Keratinocyte (primary cell): ENCODE data around the gene VAV2. TPM values are rescaled to one million over a fixed set of nuclear protein-coding genes. Genes with fewer than 3 reads are reported as not detected.

Source experiments
- DNase-seq: peaks from one replicate; pipeline ENCODE4 v3.0.0-alpha.2; 2011; ENCODE audit warnings: low read depth, missing footprints, low spot score
- FAIRE-seq: peaks from 2 replicates; lab custom pipeline; 2011; peaks lifted over from hg19 to GRCh38; lab: Jason Lieb, UNC
- H2AFZ ChIP-seq: 2 replicates; pipeline ENCODE4 v1.6.0; 2012; ENCODE audit warnings: low read length, control low read depth, inconsistent platforms; ENCODE audit not compliant: control insufficient read depth
- H3K27ac ChIP-seq: 2 replicates; pipeline ENCODE4 v1.5.1; 2011; ENCODE audit warnings: low read length; ENCODE audit not compliant: control insufficient read depth, insufficient read depth
- H3K27me3 ChIP-seq: 3 replicates; pipeline ENCODE4 v1.6.0; 2011; ENCODE audit warnings: low read length; ENCODE audit not compliant: control insufficient read depth, insufficient read depth; ENCODE audit errors: extremely low read depth
- H3K36me3 ChIP-seq, 2 experiments: 2 replicates in 1 of 2; 3 replicates in 1 of 2; pipeline ENCODE4 v1.5.1; 2011; ENCODE audit warnings: low read length in 2 of 2, mild to moderate bottlenecking in 1 of 2; ENCODE audit not compliant: control insufficient read depth in 2 of 2, insufficient read depth in 2 of 2; ENCODE audit errors: extremely low read depth in 1 of 2
- H3K4me1 ChIP-seq: 3 replicates; pipeline ENCODE4 v1.5.1; 2011; ENCODE audit warnings: low read length; ENCODE audit not compliant: control insufficient read depth, insufficient read depth; ENCODE audit errors: extremely low read depth
- H3K4me2 ChIP-seq: 3 replicates; pipeline ENCODE4 v1.6.0; 2011; ENCODE audit warnings: low read depth, low read length; ENCODE audit not compliant: control insufficient read depth, insufficient read depth; ENCODE audit errors: extremely low read depth
- H3K4me3 ChIP-seq, 3 experiments: fragments of 200-600 bp in 1 of 3; sonication (generic) in 1 of 3; 2 replicates in 2 of 3; 3 replicates in 1 of 3; pipeline ENCODE4 v1.5.1; 2011 to 2016; ENCODE audit warnings: low read length in 3 of 3, mild to moderate bottlenecking in 3 of 3, control low read depth in 2 of 3, inconsistent platforms in 1 of 3, low read depth in 1 of 3, mixed read lengths in 1 of 3, mixed run types in 1 of 3, moderate library complexity in 1 of 3; ENCODE audit not compliant: control insufficient read depth in 2 of 3, insufficient read depth in 2 of 3; ENCODE audit errors: extremely low read depth in 1 of 3
- H3K79me2 ChIP-seq: 2 replicates; pipeline ENCODE4 v1.6.0; 2012; ENCODE audit warnings: low read length; ENCODE audit not compliant: control insufficient read depth, insufficient read depth
- H3K9ac ChIP-seq: 3 replicates; pipeline ENCODE4 v1.6.0; 2011; ENCODE audit warnings: low read length; ENCODE audit not compliant: control insufficient read depth, insufficient read depth; ENCODE audit errors: extremely low read depth
- H3K9me1 ChIP-seq: 3 replicates; pipeline ENCODE4 v1.6.0; 2011; ENCODE audit warnings: low read length; ENCODE audit not compliant: control insufficient read depth, insufficient read depth; ENCODE audit errors: extremely low read depth
- H3K9me3 ChIP-seq: 2 replicates; pipeline ENCODE4 v1.5.1; 2012; ENCODE audit warnings: low read depth, low read length; ENCODE audit not compliant: control insufficient read depth
- H4K20me1 ChIP-seq: 3 replicates; pipeline ENCODE4 v1.6.0; 2011; ENCODE audit warnings: low read length; ENCODE audit not compliant: control insufficient read depth, insufficient read depth; ENCODE audit errors: extremely low read depth
- EZH2 ChIP-seq: IDR thresholded peaks from one replicate; pipeline ENCODE4 v1.6.1; 2012; ENCODE audit warnings: inconsistent platforms, mild to moderate bottlenecking, low read length, moderate library complexity
- dilution Hi-C: fragments of 300-500 bp; cut with MboI; formaldehyde crosslinking; loops from one replicate; pipeline ENCODE4 v1.7.0; 2020; ENCODE audit warnings: low sequenced_read_pairs; ENCODE audit not compliant: extremely low pct_ligation_motif_present
- polyA plus RNA-seq, 5 experiments: library from polyadenylated mRNA; depleted of rRNA in 3 of 5; stranded (reverse) in 3 of 5; stranded (forward) in 1 of 5; unstranded in 1 of 5; fragments of >200 nt; gene quantifications; 1 replicate in 1 of 5; 2 replicates in 3 of 5; 3 replicates in 1 of 5; pipeline versions ENCODE4 v1.2.1 to v1.2.3, GENCODE V29; 2011 to 2012; ENCODE audit warnings: missing spikeins in 2 of 5, low read depth in 1 of 5, low replicate concordance in 1 of 5
- TF ChIP-seq, protein P1 (sequence below), 3 experiments: IDR thresholded peaks in 1 of 3; conservative IDR thresholded peaks in 1 of 3; optimal IDR thresholded peaks in 1 of 3; 2 replicates in 2 of 3; 3 replicates in 1 of 3; pipeline versions ENCODE3 to v1.5.1; 2011; ENCODE audit warnings: low read length in 3 of 3, mild to moderate bottlenecking in 3 of 3, moderate library complexity in 2 of 3, control low read depth in 1 of 3, inconsistent platforms in 1 of 3; ENCODE audit not compliant: insufficient read depth in 2 of 3; ENCODE audit errors: extremely low read depth in 1 of 3

Gene VAV2
- polyA plus RNA-seq, 1 donor (not counting 4 experiments of a cell fraction or from before 2014, with no cell fraction given): 16.4 TPM

DNA sequence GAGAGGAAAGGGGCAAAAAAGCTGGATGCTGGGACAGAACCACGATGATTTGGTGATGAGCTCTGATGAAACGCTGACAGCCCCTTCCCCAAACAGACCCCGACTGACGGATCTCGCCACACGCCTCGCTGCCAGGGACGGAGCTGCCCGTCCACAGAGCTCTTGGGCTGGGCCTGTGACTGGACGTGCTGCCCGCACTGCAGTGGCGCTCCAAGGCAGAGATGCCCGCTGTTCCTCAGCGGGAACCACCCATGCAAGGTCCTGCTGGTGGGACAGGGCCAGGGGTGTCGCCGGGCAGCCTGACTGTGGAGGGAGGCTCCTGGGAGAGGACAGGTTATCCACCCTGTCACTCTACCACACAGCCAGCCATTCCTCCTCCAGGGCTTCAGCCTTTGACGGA is 187.9 kb downstream of the VAV2 start:
- peaks cover 4% of the 10 kb centered on the region for H3K4me1 ChIP-seq
- H3K9me1 ChIP-seq: no peaks in the 10 kb centered on the region
- H3K36me3 ChIP-seq: peaks cover 17 to 24% of the 10 kb centered on the region in 2 experiments
- H3K4me3 ChIP-seq: no peak overlapping the region
- FAIRE-seq (no peak), DNase-seq (no peak)
- H3K79me2 ChIP-seq: no peaks in the 10 kb centered on the region
- peaks cover 8% of the 10 kb centered on the region for H4K20me1 ChIP-seq
- H3K4me2 ChIP-seq: no peak overlapping the region
- dilution Hi-C loops: no loop called here
- no peak overlapping the region for H2AFZ ChIP-seq
- no peak overlapping the region for H3K27ac ChIP-seq
- H3K9ac ChIP-seq: no peak overlapping the region
- TF ChIP-seq, protein P1, sequence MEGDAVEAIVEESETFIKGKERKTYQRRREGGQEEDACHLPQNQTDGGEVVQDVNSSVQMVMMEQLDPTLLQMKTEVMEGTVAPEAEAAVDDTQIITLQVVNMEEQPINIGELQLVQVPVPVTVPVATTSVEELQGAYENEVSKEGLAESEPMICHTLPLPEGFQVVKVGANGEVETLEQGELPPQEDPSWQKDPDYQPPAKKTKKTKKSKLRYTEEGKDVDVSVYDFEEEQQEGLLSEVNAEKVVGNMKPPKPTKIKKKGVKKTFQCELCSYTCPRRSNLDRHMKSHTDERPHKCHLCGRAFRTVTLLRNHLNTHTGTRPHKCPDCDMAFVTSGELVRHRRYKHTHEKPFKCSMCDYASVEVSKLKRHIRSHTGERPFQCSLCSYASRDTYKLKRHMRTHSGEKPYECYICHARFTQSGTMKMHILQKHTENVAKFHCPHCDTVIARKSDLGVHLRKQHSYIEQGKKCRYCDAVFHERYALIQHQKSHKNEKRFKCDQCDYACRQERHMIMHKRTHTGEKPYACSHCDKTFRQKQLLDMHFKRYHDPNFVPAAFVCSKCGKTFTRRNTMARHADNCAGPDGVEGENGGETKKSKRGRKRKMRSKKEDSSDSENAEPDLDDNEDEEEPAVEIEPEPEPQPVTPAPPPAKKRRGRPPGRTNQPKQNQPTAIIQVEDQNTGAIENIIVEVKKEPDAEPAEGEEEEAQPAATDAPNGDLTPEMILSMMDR (optimal IDR thresholded peaks at IDR 0.05 in 1 of 3, IDR thresholded peaks at IDR 0.05 in 1 of 3, conservative IDR thresholded peaks at IDR 0.05 in 1 of 3; ENCODE audit: extremely low read depth in 1 of 3, insufficient read depth in 2 of 3, low read length in 3 of 3): no peak
- no peak for TF ChIP-seq EZH2
- no peaks in the 10 kb centered on the region for H3K9me3 ChIP-seq
- no peaks in the 10 kb centered on the region for H3K27me3 ChIP-seq

DNA sequence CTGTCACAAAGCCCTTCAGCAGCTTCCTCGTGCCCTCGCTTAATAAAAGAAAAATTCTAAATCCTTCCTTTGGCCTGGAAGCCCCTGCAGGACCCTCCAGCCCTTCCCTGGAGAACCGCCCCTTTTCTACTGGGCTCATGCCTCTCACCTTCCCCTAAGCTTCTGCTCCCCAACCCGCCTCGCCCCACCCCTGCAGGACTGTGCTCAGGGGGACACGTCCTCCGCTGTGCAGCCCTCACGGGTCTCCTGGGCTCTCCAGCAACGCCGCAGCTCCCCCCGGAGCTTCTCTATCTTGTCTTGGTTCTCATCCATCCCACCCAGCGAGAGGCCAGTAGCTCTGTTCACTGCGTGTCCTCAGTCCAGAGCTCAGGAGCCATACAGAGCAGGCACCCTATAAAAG is 188.4 kb downstream of the VAV2 start:
- TF ChIP-seq, protein P1 (optimal IDR thresholded peaks at IDR 0.05 in 1 of 3, IDR thresholded peaks at IDR 0.05 in 1 of 3, conservative IDR thresholded peaks at IDR 0.05 in 1 of 3; ENCODE audit: extremely low read depth in 1 of 3, insufficient read depth in 2 of 3, low read length in 3 of 3): no peak
- no peak for TF ChIP-seq EZH2
- Histone ChIP-seq H3K9me3 (no peaks in the 10 kb centered on the region), H2AFZ (no peak overlapping the region), H3K79me2 (no peaks in the 10 kb centered on the region), H3K9me1 (no peaks in the 10 kb centered on the region), H3K27ac (no peak overlapping the region), H3K4me3 (no peak overlapping the region), H3K27me3 (no peaks in the 10 kb centered on the region), H3K9ac (no peak overlapping the region), H3K4me1 (peaks cover 4% of the 10 kb centered on the region), H3K4me2 (no peak overlapping the region), H3K36me3 (peaks cover 13 to 24% of the 10 kb centered on the region in 2 experiments), H4K20me1 (peaks cover 8% of the 10 kb centered on the region)
- no peak for FAIRE-seq
- dilution Hi-C loops: no loop called here
- no peak for DNase-seq
